PC-9 (cell line): ENCODE data around the gene FTL.
A peak's percentile ranks its signal among the peaks of the same experiment; 100 is the strongest.

Experiments used
- EZH2 ChIP-seq: fragments of 200-600 bp; sonication (generic); IDR thresholded peaks from 2 replicates; pipeline ENCODE4 v1.8.0; 2017; ENCODE audit warnings: antibody characterized with exemption, low read depth
- TF ChIP-seq, protein P1 (sequence below): fragments of 200-600 bp; sonication (generic); conservative IDR thresholded peaks from 2 replicates; pipeline ENCODE4 v1.6.1; 2017; ENCODE audit warnings: mixed run types, antibody characterized with exemption, mild to moderate bottlenecking, moderate library complexity

DNA sequence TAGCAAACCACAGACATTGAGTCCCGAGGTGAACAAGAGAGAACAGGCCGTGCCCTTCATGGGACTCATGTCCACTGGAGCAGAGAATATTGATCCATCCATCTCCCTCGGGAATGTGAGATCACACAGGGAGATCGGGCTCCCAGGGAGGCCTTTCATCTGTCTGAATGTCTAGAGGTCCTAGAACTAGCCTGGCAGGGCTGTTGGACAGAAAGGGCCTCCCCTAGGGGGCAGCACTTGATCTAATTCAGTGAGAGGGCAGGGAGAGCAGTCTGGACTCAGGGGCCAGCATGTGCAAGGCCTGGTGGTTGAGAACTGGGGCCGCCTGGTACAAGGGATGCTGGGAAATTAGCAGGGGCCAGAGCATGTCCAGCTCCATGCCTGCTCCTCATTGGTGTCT is 32.9 kb downstream of the FTL start:
- TF ChIP-seq, protein P1, sequence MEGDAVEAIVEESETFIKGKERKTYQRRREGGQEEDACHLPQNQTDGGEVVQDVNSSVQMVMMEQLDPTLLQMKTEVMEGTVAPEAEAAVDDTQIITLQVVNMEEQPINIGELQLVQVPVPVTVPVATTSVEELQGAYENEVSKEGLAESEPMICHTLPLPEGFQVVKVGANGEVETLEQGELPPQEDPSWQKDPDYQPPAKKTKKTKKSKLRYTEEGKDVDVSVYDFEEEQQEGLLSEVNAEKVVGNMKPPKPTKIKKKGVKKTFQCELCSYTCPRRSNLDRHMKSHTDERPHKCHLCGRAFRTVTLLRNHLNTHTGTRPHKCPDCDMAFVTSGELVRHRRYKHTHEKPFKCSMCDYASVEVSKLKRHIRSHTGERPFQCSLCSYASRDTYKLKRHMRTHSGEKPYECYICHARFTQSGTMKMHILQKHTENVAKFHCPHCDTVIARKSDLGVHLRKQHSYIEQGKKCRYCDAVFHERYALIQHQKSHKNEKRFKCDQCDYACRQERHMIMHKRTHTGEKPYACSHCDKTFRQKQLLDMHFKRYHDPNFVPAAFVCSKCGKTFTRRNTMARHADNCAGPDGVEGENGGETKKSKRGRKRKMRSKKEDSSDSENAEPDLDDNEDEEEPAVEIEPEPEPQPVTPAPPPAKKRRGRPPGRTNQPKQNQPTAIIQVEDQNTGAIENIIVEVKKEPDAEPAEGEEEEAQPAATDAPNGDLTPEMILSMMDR = peak; percentile 74
- no peak for TF ChIP-seq EZH2
